Measurements from ENCODE around the gene TMPRSS9.

GRCh38 chr19:2394054-2394441 lies 34.0 kb downstream of the TMPRSS9 start:
- no peak for TF ChIP-seq CTCF (conservative IDR thresholded peaks at IDR 0.05; ENCODE audit: low read depth, low read length)
- no peak for TF ChIP-seq EZH2 (IDR thresholded peaks at IDR 0.05; ENCODE audit: low read length, unreplicated experiment)

Measured in PC-3 (cell line).